Measurements from ENCODE around the gene NRXN3.
A peak's percentile ranks its signal among the peaks of the same experiment; 100 is the strongest.

The NRXN3 gene

DNA sequence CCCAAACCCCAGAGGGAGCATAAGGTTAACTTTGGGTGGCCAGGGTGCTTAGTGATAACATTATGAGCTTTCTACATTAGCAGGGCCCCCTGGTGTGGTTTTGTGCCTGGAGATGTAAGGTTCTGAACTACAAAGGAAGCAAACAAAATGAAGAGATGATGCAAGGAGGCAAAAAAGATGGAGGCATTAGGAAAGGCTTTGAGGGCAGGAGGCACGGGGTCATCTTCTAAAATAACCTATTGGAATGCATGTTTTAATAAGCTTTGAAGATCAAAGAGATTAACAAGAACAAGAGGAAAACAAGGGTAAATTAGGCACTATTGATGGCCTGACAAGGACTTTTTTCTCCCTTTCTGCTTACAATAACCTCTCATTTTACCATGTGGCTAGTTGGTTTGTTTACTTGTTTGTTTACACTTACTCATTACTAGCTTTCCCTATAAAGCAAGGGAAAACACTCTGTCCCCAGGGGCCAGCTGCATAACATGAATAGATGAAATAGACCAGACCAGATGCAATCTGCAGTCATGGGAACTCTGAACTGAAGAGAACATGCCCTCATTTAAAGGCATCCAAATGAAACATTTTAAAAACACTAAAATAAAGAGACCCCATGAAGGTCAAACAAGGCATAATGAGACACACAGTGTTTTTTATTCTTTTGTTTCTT lies 1650.8 kb downstream of the NRXN3 start:
- Mint-ChIP-seq H3K27ac (peak overlapping the region in 2 of 3 experiments; percentile 3 to 33), H3K36me3 (ENCODE audit: low read depth) (peaks cover 4% of the 10 kb centered on the region), H3K4me3 (no peak overlapping the region), H3K4me1 (peaks cover 33% of the 10 kb centered on the region), H3K27me3 (ENCODE audit: low read depth) (no peaks in the 10 kb centered on the region), H3K9me3 (no peaks in the 10 kb centered on the region)
- no peak for TF ChIP-seq CTCF (IDR thresholded peaks at IDR 0.05; ENCODE audit: unreplicated experiment in 3 of 3)

GRCh38 chr14:79822034-79822433 lies 1651.9 kb downstream of the NRXN3 start:
- no peak for TF ChIP-seq CTCF (IDR thresholded peaks at IDR 0.05; ENCODE audit: unreplicated experiment in 3 of 3)
- Mint-ChIP-seq H3K4me3 (no peak overlapping the region), H3K27me3 (ENCODE audit: low read depth) (no peaks in the 10 kb centered on the region), H3K27ac (no peak overlapping the region), H3K36me3 (ENCODE audit: low read depth) (peaks cover 6% of the 10 kb centered on the region), H3K9me3 (no peaks in the 10 kb centered on the region), H3K4me1 (peaks cover 33% of the 10 kb centered on the region)

DNA sequence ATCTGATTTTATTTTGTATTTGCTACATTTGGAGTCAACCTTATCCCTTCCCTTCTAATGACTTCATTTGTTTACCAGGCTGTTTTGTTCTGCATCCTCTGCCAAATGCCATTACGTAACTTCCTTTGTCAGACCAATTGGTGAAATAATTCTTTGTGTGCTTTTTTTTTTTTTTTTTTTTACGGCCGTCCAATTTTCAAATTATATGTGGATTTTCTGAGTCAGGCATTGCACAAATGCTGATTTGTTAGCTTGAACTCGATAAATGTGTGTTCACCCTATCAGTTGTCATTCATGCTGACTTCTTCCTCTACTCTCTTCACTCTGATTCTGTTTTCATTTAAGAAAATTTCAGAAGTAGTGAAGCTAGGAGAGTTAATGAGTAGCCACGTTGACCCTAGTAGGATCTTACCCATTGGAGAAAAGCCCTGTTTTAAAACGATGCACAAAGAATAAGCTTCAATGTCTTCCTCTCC lies 1654.9 kb downstream of the NRXN3 start:
- no peaks in the 10 kb centered on the region for H3K27me3 Mint-ChIP-seq (ENCODE audit: low read depth)
- H3K9me3 Mint-ChIP-seq = no peaks in the 10 kb centered on the region
- TF ChIP-seq CTCF (IDR thresholded peaks at IDR 0.05; ENCODE audit: unreplicated experiment in 3 of 3) = no peak
- no peak overlapping the region for H3K4me3 Mint-ChIP-seq
- H3K27ac Mint-ChIP-seq = peak overlapping the region in 2 of 3 experiments; percentile 69 to 70
- peaks cover 33% of the 10 kb centered on the region for H3K4me1 Mint-ChIP-seq
- H3K36me3 Mint-ChIP-seq (ENCODE audit: low read depth) = peaks cover 8% of the 10 kb centered on the region

DNA sequence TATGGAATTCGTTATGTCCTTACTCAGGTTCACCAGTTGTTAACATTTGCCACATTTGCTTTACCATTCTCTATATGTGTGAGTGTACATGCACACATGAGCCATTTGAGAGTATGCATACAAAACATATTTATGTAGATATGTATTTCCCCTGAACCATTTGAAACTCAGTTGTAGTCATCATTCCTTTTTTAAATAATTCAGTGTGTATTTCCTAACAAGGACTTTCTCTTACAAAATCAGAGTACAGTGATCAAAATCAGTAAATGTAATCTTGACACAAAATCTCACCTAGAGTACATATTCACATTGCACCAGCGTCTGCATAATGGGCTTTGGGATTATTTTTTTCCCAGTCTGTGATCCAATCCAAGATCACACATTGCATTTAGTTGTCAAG lies 1656.2 kb downstream of the NRXN3 start:
- no peaks in the 10 kb centered on the region for H3K27me3 Mint-ChIP-seq (ENCODE audit: low read depth)

GRCh38 chr14:79829405-79830166 lies 1659.4 kb downstream of the NRXN3 start:
- Mint-ChIP-seq H3K9me3 (no peaks in the 10 kb centered on the region), H3K27ac (peak overlapping the region in 1 of 3 experiments; percentile 60), H3K4me3 (no peak overlapping the region), H3K4me1 (peaks cover 20% of the 10 kb centered on the region), H3K27me3 (ENCODE audit: low read depth) (no peaks in the 10 kb centered on the region), H3K36me3 (ENCODE audit: low read depth) (peaks cover 8% of the 10 kb centered on the region)
- no peak for TF ChIP-seq CTCF (IDR thresholded peaks at IDR 0.05; ENCODE audit: unreplicated experiment in 3 of 3)

More for the DNA sequence above, 1656.2 kb downstream of the NRXN3 start:
- Mint-ChIP-seq H3K4me1 (peaks cover 32% of the 10 kb centered on the region), H3K4me3 (no peak overlapping the region), H3K27ac (peak overlapping the region in 1 of 3 experiments; percentile 60), H3K36me3 (ENCODE audit: low read depth) (peaks cover 8% of the 10 kb centered on the region), H3K9me3 (no peaks in the 10 kb centered on the region)
- no peak for TF ChIP-seq CTCF (IDR thresholded peaks at IDR 0.05; ENCODE audit: unreplicated experiment in 3 of 3)
